SK-N-MC (cell line): Measurements from ENCODE around the gene HADHA.

Experiments
- DNase-seq: peaks from one replicate; pipeline ENCODE4 v3.0.0-alpha.2; 2011; ENCODE audit warnings: low read depth, low spot score
- H3K27ac ChIP-seq: fragments of 200-600 bp; sonication (generic); 2 replicates; pipeline ENCODE4 v1.5.1; 2016; ENCODE audit warnings: mixed run types
- H3K36me3 ChIP-seq: fragments of 200-600 bp; sonication (generic); 2 replicates; pipeline ENCODE4 v1.6.1; 2017; ENCODE audit warnings: antibody characterized with exemption, low read length, mixed read lengths; ENCODE audit not compliant: insufficient read depth
- H3K4me3 ChIP-seq: fragments of 200-600 bp; sonication (generic); 2 replicates; pipeline ENCODE4 v1.5.1; 2016
- H3K9ac ChIP-seq: fragments of 200-600 bp; sonication (generic); 2 replicates; pipeline ENCODE4 v1.8.0; 2017; ENCODE audit warnings: mixed run types, mixed read lengths; ENCODE audit not compliant: insufficient read length
- H3K9me3 ChIP-seq: fragments of 200-600 bp; sonication (generic); 2 replicates; pipeline ENCODE4 v1.6.1; 2017; ENCODE audit warnings: low read depth, mild to moderate bottlenecking, antibody characterized with exemption, low read length, moderate library complexity, mixed read lengths
- EZH2 ChIP-seq: fragments of 200-600 bp; sonication (generic); IDR thresholded peaks from one replicate; pipeline ENCODE4 v1.6.1; 2017; ENCODE audit warnings: antibody characterized with exemption
- FOXP2 ChIP-seq: optimal IDR thresholded peaks from 2 replicates; pipeline ENCODE3; 2011; ENCODE audit warnings: mild to moderate bottlenecking, moderate library complexity; ENCODE audit not compliant: insufficient read depth; ENCODE audit errors: extremely low read length, control extremely low read depth
- POLR2AphosphoS5 ChIP-seq: IDR thresholded peaks from 2 replicates; pipeline ENCODE4 v1.6.1; 2012; ENCODE audit warnings: mild to moderate bottlenecking, low read depth, low read length, borderline replicate concordance

The HADHA gene

GRCh38 chr2:26216587-26216986 is 27.8 kb downstream of the HADHA start:
- TF ChIP-seq EZH2 (no peak), FOXP2 (no peak), POLR2AphosphoS5 (no peak)
- no peak for DNase-seq
- H3K4me3 ChIP-seq, result no peak overlapping the region
- peaks cover 85% of the 10 kb centered on the region for H3K36me3 ChIP-seq
- peaks cover 6% of the 10 kb centered on the region; the same call in 1 of the 2 replicates for H3K9me3 ChIP-seq
- H3K9ac ChIP-seq, result no peak overlapping the region
- no peak overlapping the region for H3K27ac ChIP-seq

- DNase-seq, result no peak
- H3K36me3 ChIP-seq, result peaks cover 84% of the 10 kb centered on the region
- H3K27ac ChIP-seq, result no peak overlapping the region
- TF ChIP-seq POLR2AphosphoS5 (no peak), FOXP2 (no peak), EZH2 (no peak)
- H3K9ac ChIP-seq, result no peak overlapping the region
- H3K4me3 ChIP-seq, result no peak overlapping the region
- H3K9me3 ChIP-seq, result peaks cover 6% of the 10 kb centered on the region; the same call in 1 of the 2 replicates
Observed at GRCh38 chr2:26215833-26216232, 28.6 kb downstream of the HADHA start.

- H3K27ac ChIP-seq, result no peak overlapping the region
- TF ChIP-seq POLR2AphosphoS5 (no peak), FOXP2 (no peak), EZH2 (no peak)
- H3K9me3 ChIP-seq, result peaks cover 6% of the 10 kb centered on the region; the same call in 1 of the 2 replicates
- H3K36me3 ChIP-seq, result peaks cover 88% of the 10 kb centered on the region
- no peak overlapping the region for H3K4me3 ChIP-seq
- H3K9ac ChIP-seq, result no peak overlapping the region
- DNase-seq, result no peak
Observed at GRCh38 chr2:26214759-26215158, 29.7 kb downstream of the HADHA start.

- H3K27ac ChIP-seq, result no peak overlapping the region
- DNase-seq, result no peak
- TF ChIP-seq EZH2 (no peak), FOXP2 (no peak), POLR2AphosphoS5 (no peak)
- no peaks in the 10 kb centered on the region for H3K9me3 ChIP-seq
- no peak overlapping the region for H3K4me3 ChIP-seq
- peaks cover 89% of the 10 kb centered on the region for H3K36me3 ChIP-seq
- no peak overlapping the region for H3K9ac ChIP-seq
Observed at GRCh38 chr2:26212011-26212410, 32.4 kb downstream of the HADHA start.

GRCh38 chr2:26203906-26204305 is 40.5 kb downstream of the HADHA start:
- Histone ChIP-seq H3K36me3 (peaks cover 57% of the 10 kb centered on the region), H3K9me3 (no peaks in the 10 kb centered on the region), H3K4me3 (no peak overlapping the region), H3K9ac (no peak overlapping the region), H3K27ac (no peak overlapping the region)
- no peak for DNase-seq
- TF ChIP-seq FOXP2 (no peak), POLR2AphosphoS5 (no peak), EZH2 (no peak)

- H3K9ac ChIP-seq, result no peak overlapping the region
Observed at GRCh38 chr2:26202981-26203490, 41.4 kb downstream of the HADHA start.

GRCh38 chr2:26197516-26197915 is 46.9 kb downstream of the HADHA start:
- Histone ChIP-seq H3K36me3 (peaks cover 74% of the 10 kb centered on the region), H3K27ac (no peak overlapping the region), H3K9ac (no peak overlapping the region), H3K9me3 (no peaks in the 10 kb centered on the region), H3K4me3 (no peak overlapping the region)
- no peak for DNase-seq
- TF ChIP-seq EZH2 (no peak), POLR2AphosphoS5 (no peak), FOXP2 (no peak)

More at GRCh38 chr2:26202981-26203490, 41.4 kb downstream of the HADHA start:
- Histone ChIP-seq H3K9me3 (no peaks in the 10 kb centered on the region), H3K36me3 (peaks cover 52% of the 10 kb centered on the region), H3K4me3 (no peak overlapping the region), H3K27ac (no peak overlapping the region)
- TF ChIP-seq EZH2, result no peak
- TF ChIP-seq FOXP2, result no peak
- TF ChIP-seq POLR2AphosphoS5, result no peak
- no peak for DNase-seq

GRCh38 chr2:26196683-26197418 is 47.6 kb downstream of the HADHA start:
- TF ChIP-seq FOXP2 (no peak), EZH2 (no peak), POLR2AphosphoS5 (no peak)
- Histone ChIP-seq H3K36me3 (peaks cover 71% of the 10 kb centered on the region), H3K27ac (no peak overlapping the region), H3K4me3 (no peak overlapping the region), H3K9ac (no peak overlapping the region), H3K9me3 (no peaks in the 10 kb centered on the region)
- DNase-seq, result peak; percentile 12
